M059J (cell line): ENCODE results near the gene GJA1. TPM values are rescaled to one million over a fixed set of nuclear protein-coding genes. Genes with fewer than 3 reads are reported as not detected.
"Not testable (repeated sequence)": the region's sequence is repeated elsewhere in the genome, so short reads cannot be mapped to it uniquely, and the experiment has no call there.

Experiments
- DNase-seq: peaks from one replicate; pipeline ENCODE4 v3.0.0-alpha.2; 2012; ENCODE audit warnings: low read depth
- total RNA-seq: library from RNA; depleted of rRNA; stranded (reverse); fragments of >200 nt; shearing (Covaris generic); gene quantifications from 2 replicates; pipeline ENCODE4 v1.2.3, GENCODE V29; 2014

Gene GJA1
- total RNA-seq, 1 experiment from 2014 or later = 54.5 TPM

DNA sequence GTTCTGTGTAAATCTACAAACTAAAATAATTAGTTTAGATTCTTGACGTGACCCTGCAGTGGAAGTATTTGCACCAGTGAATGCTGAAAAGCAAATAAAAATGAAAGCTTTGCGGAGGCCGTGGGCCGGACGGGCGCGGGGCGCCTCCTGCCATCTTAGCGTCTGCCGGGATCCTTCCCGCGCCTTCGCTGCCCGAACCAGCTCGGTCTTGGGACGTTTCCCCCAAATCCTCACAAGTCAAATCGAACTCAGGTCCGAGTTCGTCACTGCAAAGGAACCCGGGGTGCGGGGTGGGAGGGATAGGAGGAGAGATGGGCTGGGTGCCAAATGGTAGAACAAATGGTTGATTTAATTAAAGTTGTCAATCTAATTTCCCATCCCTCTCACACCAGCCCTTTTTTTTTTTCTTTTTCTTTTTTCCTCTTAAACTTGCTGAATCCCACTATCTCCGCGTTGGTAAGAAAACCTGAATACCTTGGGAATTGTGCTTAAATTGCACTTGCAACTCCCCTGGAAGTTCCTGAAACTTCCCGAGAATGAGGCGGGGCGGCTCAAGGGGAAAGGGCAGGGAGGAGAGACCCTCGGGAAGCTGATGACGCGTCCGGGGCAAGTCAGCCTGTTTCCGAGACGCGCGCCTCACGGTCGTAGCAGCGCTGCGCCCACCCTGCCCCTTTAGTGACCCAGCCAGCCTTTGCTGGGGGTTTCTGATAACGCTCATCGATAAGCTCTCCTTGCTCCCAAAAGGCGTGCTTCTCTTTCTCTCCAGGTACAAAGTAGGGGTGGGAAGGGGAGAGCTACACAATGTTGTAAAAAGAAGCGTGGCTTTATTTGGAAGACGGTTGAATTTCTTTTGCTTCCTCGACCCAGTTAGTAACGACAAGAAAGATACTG is 1.8 kb downstream of the GJA1 start:
- peak; percentile 61 for DNase-seq

DNA sequence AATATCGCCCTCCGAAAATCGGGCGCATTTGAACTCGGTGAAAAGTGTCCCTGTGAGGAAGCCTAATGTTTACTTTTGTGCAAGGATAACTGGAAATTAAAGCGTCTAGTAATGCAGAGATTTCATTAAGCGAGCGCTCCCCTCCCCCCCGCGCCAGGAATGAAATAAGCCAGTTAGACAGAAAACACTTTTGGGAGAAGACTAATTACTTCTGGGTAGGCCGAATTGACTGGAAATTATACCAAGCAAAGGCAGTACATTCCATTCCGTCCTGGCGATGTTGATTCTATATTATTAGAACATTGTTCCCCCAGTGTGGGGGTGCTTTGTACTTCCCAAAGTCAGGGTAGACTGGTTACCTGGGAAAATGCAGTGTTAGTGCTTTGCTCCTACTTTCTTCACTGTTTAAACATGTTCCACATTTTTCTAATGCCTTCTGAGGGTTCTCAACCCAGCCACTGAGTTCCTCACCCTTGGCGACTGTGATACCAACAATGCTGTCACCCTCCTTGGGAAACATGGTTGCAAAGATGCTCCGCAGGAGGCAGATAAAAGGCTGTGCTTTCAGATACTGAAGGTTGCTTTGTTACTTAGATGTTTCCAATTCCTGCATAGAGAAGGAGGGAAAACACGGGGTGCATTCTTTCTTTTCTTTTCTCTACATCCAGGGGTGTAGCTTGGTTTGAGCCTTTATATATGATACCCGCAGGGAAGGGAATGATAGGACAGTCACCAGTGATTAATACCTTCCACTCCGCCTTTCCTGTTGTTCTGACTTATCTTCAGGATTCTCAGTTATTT is 2.6 kb downstream of the GJA1 start:
- DNase-seq = peak; percentile 62

DNA sequence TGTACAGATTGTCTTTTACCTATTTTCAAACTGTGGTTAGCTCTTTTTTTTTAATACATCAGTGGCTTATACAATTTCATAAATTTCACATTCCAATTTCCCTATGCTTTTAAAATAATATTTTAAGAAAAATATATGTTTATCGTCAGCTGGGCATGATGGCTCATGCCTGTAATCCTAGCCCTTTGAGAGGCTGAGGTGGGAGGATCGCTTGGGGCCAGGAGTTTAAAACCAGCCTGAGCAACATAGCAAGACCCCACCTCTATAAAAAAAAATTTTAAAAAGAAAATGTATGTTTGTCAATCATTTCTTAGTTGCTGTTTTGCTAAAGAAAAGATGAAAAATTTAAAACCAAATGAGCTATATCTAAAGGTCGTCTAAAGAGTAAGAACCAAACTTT is 3.4 kb downstream of the GJA1 start:
- DNase-seq = no peak

DNA sequence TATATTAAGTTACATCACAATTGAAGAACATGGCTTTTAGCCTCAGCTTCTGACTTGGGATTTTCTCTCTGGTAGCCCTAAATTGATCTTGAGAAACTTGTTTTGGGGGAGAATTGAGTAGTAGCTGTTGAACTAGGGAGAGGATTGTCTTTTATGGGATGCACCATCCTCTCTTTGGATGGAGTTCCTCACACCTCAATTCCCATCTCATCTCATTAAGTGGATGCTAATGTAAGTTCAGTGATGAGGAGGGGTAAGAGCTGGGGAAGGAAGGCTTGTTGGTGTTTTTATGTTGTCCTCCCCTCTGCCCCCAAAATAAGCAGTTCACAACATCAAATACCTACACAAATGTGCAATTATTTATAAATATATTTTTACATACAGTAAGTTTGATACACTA is 4.0 kb downstream of the GJA1 start:
- DNase-seq = no peak

DNA sequence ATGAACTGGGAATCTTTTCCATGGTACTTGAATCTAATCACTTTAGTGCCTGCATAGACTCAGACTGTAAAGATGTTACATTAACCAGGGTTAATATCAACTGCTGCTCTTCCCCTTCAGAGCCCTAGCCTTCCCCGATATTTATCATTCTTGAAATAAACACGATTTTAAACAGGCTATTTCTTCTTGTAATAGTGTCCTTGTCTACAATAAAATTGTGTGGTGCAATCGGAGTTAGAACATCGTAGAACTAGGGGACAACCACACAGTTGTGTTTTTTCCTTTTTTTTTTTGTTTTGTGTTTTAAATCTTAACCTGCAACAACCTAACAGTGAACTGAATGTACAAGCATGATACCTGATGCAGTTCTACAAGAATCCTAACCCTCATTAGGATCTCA is 4.5 kb downstream of the GJA1 start:
- no peak for DNase-seq

DNA sequence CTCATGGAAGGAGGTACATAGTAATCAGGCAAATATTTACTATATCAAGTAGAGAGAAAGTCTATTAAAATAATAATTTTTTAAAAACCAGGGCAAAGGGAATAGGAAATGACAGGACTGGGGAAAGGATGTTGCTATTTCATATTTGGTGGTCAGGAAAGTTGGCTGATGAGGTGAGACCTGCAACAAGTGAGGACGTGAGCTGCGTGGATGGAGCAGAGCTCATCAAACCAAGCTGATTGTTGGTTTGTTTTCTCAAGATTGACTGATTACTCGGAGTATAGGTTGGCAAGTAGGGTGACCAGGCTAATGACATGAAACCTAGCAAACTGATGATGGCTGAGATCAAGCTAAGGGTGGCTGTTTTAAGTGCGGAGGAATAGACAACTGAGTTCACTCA is 6.0 kb downstream of the GJA1 start:
- no peak for DNase-seq

DNA sequence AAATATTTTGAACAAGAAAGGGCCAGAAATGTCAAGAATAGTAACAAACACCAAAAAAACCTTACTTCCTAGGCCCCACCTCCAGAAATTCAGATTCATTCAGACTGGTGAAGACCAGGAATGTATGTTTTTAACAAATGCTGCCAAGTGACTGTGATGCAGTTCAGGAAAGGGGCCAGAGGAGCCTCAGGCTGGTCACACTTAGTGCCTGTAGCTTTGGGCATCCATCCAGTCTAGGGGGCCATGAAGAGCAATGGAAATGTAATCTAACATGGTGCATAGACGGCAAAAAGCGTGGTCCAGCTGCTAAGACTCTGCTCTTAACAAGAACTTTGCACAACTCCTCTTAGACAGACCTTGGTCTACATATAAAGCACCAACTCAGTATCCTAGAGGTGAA is 7.1 kb downstream of the GJA1 start:
- DNase-seq = peak; percentile 7

DNA sequence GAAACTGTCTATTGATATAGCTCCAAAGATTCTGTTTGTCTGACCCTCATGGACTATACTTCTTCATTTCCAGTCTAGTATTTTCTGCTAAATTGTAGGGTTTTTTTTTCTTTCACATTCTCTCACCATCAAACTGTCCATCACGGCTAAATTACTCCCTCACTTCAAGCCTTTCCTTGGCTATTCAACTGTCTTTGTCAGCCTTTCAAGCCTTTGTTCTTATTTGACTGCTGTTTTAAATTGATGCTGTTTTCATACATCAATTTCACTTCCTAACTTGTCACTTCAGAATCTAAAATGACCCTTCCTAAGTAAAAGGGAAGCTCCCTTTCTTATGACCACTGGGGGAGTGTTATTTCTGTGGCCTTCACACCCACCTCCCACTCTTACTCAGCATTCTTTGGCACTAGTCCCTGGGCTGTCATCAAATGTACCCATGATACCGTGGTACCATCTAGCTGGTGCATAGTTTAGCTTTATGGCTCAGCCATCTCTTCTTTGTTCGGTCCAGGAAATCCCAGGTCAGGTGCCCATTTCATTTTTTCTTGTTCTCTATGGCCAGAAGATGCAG is 8.6 kb downstream of the GJA1 start:
- DNase-seq = peak; percentile 34

DNA sequence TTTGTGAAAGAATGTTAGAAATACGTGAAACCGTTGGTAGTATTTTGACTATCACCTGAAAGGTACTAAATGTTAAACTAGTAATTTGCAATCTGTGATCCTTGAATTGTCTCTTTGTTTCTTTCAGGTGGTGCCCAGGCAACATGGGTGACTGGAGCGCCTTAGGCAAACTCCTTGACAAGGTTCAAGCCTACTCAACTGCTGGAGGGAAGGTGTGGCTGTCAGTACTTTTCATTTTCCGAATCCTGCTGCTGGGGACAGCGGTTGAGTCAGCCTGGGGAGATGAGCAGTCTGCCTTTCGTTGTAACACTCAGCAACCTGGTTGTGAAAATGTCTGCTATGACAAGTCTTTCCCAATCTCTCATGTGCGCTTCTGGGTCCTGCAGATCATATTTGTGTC is 11.3 kb downstream of the GJA1 start:
- not testable (repeated sequence) for DNase-seq

DNA sequence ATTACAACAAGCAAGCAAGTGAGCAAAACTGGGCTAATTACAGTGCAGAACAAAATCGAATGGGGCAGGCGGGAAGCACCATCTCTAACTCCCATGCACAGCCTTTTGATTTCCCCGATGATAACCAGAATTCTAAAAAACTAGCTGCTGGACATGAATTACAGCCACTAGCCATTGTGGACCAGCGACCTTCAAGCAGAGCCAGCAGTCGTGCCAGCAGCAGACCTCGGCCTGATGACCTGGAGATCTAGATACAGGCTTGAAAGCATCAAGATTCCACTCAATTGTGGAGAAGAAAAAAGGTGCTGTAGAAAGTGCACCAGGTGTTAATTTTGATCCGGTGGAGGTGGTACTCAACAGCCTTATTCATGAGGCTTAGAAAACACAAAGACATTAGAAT is 12.3 kb downstream of the GJA1 start:
- not testable (repeated sequence) for DNase-seq

DNA sequence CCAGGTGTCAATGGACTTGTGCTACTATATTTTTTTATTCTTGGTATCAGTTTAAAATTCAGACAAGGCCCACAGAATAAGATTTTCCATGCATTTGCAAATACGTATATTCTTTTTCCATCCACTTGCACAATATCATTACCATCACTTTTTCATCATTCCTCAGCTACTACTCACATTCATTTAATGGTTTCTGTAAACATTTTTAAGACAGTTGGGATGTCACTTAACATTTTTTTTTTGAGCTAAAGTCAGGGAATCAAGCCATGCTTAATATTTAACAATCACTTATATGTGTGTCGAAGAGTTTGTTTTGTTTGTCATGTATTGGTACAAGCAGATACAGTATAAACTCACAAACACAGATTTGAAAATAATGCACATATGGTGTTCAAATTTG is 13.1 kb downstream of the GJA1 start:
- DNase-seq = not testable (repeated sequence)

DNA sequence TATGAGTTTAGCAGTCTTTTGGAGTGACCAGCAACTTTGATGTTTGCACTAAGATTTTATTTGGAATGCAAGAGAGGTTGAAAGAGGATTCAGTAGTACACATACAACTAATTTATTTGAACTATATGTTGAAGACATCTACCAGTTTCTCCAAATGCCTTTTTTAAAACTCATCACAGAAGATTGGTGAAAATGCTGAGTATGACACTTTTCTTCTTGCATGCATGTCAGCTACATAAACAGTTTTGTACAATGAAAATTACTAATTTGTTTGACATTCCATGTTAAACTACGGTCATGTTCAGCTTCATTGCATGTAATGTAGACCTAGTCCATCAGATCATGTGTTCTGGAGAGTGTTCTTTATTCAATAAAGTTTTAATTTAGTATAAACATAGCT is 13.9 kb downstream of the GJA1 start:
- no peak for DNase-seq

DNA sequence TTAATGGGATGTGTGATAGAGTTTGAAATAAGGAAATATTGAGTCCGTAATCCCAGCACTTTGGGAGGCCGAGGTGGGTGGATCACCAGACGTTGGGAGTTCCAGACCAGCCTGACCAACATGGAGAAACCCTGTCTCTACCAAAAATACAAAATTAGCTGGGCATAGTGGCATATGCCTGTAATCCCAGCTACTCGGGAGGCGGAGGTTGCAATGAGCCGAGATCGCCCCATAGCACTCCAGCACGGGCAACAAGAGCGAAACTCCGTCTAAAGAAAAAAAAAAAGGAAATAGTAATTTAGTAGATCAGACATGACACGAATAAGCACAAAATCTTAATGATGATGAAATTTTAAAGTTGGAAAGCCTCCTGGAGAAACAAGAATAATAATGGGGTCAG is 14.8 kb downstream of the GJA1 start:
- no peak for DNase-seq

DNA sequence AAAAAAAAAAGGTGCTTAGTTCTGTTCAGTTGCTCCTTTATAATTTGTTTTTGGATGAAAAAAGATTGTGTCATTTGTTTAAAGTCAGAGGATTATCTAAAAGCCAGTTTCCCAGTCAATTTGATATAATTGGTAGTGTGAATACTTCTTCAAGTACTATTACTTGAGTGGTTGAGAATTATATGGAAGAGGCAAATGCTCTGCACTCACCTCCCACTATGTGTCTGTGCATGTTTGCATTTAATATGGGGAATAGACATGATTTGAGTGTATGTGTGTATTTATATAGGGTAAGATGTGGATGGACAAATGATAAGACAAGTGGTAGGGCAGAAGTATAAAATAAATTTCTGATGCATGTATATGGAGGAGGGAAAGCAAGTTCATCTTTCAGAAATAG is 15.8 kb downstream of the GJA1 start:
- no peak for DNase-seq

DNA sequence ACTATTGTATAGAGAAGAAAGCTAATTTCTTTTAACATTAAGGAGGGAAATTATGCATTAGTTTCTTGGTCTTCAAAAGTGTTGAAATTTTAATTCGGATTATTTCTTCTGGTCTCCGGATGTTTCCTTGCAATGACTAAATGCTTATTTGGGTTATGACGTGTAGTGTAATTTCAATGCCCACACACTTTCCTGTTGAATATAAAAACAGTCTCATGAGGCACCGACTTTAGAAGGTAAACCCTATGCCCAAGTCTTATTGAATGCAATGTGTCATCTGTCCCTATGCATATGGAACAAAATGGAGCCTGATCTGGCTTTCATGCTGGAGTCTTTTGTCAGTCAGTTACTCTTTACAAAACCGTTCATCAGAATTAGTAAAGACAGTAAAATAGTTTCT is 17.7 kb downstream of the GJA1 start:
- DNase-seq = no peak

DNA sequence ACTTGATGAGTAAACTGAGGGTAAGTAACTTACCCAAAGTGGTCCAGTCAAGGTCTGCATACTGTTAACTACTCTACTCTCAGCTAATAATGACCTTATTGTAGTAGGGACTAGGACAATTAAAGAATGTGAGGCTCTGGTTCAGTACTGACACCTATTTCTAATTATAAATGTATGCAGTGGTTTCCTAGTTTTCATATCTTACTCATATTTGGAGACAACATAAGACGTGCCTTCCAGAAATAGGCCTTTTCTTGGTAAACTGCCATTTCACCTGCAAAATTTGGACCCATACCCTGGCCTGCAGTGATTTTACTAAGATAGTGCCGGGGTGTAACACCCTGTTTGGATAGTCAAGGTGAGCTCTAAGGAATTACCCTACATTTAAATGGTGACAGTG is 24.7 kb downstream of the GJA1 start:
- no peak for DNase-seq

DNA sequence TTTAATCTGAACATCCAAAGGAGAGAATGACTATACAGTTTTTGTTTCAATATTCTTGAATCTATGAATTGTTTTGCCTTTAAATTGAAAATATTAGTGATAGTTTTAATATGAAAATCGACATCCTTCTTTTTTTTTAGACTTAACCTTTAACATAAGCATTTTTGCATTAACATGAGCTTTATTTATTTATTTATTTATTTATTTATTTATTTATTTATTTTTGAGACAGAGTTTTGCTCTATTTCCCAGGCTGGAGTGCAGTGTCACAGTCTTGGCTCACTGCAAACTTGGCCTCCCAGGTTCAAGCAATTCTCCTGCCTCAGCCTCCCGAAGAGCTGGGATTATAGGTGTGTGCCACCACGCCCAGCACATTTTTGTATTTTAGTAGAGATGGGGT is 27.6 kb downstream of the GJA1 start:
- DNase-seq = no peak

DNA sequence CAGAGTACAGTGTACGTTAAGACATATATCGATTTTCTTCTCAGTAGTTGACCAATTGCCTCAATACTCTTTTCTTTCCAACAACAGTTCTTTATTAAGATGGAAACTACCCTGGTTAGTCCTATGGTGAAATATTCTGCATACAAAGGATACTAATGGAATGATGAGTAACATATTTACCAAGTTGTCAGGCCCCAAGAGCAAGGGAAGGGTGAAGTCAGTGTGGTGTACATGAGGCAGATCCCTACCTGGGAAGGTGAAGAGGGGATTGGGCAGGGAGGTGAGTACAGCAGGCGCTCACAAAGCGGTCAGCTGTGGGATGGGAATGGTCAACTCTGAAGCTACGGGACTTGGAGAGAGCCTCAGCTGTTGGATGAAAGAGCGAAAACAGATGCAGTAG is 29.7 kb downstream of the GJA1 start:
- no peak for DNase-seq

DNA sequence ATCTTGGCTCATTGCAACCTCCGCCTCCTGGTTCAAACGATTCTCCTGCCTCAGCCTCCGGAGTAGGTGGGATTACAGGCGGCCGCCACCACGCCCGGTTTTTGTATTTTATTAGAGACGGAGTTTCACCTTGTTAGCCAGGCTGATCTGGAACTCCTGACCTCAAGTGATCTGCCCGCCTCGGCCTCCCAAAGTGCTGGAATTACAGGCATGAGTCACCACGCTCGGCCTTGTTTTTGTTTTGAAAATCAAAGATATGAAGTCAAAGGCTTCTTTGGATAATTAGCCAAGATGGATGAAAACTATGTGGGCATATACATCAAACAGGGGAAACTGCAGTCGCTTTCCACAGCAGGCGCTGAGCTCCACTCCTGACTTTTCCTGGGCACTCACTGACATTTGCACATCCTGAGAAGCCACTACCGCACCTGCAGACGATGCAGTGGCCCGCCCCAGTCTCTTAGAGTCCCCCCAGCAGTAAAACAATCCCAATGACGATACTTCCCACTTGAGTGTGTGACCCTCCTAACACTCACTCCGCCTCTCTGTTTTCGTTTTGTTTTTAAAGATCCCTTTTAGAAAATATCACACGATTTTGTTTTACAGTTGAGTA is 44.1 kb downstream of the GJA1 start:
- peak; percentile 3 for DNase-seq

DNA sequence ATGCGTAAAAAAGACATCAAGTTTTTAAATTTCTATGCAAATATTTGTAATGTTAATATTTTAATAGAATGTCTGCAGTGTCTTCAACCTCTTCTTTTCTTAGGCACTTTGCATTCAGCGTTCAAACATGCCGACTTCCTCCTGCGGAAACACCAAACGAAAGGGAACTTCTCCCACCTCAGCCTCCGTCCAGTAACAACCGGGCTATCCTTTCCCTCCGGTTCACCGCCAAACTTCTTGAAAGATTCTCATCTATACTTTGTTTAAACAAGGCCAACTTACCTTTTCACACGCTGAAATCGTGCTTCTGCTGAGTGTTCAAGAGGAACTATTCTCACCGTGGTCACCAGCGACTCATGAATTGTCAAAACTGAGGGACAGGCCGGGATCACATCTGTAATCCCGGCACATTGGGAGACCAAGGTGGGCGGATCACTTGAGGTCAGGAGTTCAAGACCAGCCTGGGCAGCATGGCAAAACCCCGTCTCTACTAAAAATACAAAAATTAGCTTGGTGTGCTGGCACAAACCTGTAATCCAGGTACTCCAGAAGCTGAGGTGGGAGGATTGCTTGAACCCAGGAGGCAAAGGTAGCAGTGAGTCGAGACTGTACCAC is 44.8 kb downstream of the GJA1 start:
- DNase-seq = no peak

DNA sequence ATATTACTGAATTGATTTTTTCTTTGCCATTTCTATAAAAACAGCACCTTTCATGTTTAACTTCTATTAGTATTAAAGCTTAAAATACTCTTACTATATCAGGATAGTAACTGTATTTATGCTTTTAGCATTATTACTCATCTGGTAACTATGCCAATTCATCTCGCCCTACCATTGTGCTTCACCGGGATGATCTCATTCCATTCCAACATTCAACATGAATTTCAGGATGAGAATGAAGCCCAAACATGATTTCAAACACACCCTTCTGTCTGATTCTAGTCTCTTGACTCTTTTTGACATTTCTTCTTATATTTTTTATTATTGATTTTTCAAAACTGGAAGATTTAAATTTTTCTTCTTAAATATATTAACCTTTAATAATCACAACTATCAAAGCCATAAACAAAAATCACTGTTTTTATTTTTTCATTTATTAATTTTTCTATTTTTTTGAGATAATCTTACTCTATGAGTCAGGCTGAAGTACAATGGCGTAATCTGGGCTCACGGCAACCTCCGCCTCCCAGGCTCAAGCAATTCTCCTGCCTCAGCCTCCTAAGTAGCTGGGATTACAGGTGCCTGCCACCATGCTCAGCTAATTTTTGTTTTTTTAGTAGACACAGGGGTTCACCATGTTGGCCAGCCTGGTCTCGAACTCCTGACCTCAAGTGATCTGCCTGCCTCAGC is 46.7 kb downstream of the GJA1 start:
- peak; percentile 74 for DNase-seq
